Stimulated activated CD4-positive, alpha-beta T cell treated with anti-CD3 and anti-CD28 coated beads, Interleukin-4, amount 100 ng/mL, for 24 hours (primary cell): Measurements from ENCODE around the gene TEX55.
A peak's percentile ranks its signal among the peaks of the same experiment; 100 is the strongest.
"Not testable (repeated sequence)": the region's sequence is repeated elsewhere in the genome, so short reads cannot be mapped to it uniquely, and the experiment has no call there.

Experiments used
- DNase-seq: peaks from one replicate; pipeline ENCODE4 v3.0.0-alpha.2; 2020

TEX55 gene

DNA sequence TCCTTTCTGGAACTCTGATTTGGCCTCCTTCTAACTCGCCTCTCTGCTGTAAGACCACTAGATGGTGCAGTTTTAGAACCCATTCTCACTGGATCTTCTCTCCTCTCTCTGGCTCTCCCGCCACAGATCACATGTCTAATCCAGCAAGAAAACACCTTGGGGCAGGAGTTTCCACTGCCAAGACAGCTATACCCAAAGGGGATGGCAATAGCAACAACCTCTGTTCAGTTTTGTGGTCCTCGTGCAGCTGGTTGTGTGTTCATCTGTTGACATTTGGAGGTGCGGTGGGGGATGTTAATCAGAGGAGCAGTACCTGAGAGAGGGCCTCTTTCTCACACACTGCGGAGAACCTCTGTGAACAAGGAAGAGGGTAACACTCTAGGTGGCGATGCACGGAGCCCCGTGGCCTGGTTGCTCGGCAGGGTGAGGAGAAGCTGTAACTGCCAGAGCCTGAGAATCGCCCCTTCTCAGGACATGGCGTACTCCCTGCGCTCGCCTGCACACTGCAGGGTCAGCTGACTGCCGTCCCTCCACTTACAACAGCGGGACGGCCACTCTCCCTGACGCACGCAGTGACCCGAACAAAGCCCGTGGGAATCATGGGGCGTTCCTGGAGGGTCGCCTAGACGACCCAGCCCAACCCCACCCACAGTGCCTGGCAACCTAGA is at the start of gene TEX55:
TSS of gene TEX55 (plus strand) at position 666 of the 668 bp plus-strand sequence. CDS start 25 bp downstream, outside the sequence.
- DNase-seq = peak; percentile 11

DNA sequence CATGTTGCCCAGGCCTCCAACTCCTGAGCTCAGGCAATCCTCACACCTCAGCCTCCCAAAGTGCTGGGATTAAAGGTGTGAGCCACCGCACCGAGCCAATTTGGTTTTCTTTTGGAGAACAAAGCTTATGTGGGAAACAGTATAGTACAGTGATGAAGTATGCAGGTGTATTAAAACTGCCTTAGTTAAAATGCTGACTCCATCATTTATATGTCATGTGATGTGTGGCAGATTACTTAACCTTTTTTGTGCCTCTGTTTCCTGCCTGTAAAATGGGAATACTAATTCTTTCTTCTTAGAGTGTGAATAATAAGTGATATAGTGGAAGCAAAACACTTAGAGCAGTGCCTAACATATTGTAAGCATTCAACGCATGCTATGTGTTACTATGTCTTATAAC is 48.0 kb upstream of the TEX55 start:
- DNase-seq = no peak

DNA sequence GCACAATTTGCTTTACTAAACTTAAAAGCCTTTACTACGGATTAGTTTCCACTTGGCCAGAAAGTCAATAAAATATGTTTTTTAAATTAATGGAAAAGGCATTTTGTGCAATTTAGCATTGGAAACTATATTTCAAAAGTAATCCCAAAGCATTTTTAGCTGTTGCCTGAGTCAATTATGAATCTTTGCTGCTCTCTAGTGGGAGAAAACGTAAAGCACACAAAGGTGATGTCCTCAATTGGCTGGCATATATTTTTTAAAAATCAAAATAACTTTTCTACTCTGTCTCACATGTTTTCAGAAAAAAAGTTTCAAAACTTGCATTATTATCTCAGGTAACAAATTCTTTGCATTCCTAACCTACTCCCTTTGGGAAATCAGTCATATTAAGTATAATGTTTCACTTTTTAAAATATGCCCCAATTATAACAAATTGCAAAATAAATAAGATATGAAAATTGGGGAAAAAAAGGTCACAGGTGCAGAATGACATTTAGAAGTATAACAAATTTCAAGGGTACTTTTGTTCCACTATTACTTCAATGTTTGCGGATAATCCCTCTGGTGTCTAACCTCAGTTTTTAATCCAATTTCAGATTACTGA is 47.2 kb upstream of the TEX55 start:
- DNase-seq = peak; percentile 14

DNA sequence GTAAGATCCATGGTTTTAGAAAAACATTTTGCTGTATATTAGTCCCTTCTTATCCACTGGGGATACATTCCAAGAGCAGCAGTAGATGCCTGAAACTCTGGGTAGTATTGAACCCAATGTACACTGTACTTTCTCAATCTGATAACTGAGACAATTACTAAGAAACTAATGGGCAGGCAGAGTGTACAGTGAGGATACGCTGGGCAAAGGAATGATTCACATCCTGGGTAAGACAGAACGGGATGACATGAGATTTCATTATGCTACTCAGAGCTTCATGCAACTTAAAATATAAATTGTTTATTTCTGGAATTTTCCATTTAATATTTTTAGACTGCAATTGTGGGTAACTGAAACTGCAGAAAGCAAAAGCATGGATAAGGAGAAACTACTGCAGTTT is 46.2 kb upstream of the TEX55 start:
- DNase-seq = no peak

DNA sequence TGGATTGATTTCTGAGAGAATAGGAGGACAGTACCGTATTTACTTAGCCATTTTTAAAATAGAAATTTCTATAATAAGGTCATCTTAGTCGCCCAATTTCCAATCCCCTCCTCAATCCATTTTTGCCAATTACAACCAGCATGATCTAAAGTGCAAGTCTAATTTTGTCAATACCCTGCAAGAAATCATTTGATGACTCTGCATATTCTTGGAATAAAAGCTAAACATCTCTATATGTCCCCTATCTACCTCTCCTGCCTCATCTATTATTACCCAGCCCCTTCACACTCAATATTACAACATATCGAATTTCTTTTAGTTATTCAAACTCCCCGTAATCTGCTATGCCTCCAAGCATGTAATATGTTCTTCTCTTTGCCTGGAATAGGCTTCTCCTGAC is 41.9 kb upstream of the TEX55 start:
- DNase-seq = no peak

DNA sequence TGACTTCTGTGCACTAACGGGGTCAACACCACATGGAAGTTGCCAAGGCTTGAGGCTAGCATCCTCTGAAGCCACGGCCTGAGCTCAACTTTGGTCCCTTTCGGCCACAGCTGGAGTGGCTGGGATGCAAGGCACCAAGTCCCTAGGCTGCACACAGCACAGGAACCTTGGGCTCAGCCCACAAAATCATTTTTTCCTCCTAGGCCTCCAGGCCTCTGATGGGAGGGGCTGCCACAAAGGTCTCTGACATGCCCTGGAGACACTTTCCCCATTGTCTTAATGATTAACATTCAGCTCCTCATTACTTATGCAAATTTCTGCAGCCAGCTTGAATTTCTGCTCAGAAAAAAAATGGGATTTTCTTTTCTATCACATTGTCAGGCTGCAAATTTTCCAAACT is 27.6 kb upstream of the TEX55 start:
- not testable (repeated sequence) for DNase-seq

DNA sequence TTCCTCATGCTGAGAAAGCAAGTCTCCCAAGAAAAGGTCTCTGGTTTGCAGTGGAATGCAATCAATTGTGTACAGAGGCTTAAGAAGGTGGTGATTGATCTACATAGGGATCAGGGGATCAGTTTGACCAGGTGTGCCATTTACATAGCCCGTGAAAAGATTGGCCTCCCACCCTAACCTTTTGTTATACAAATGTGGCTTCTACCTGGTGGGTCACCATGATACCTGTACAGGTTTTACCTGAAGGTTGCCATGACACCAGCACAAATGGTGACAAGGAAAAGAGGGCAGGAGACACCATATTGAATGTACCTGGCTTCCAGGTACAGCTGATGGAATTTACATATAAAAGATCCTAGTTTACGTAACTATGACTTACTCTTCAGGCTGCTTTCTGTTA is 25.5 kb upstream of the TEX55 start:
- DNase-seq = no peak

DNA sequence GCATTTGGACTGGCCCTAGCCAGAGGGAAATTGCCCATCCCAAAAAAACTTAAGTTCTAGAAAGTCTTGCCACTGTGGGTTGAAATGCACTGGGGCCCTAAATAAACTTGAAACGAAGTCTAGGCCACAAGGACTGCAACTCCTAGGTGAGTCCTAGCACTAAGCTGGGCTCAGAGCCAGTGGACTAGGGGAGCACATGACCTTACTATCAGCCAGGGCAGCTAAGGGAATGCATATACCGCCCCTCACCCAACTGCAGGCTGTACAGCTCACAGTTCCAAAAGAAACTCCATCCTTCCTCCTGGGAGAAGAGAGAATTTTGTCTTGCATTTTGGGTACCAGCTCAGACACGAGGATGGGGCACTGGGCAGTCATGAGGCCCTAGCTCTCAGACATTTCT is 23.6 kb upstream of the TEX55 start:
- DNase-seq = no peak

DNA sequence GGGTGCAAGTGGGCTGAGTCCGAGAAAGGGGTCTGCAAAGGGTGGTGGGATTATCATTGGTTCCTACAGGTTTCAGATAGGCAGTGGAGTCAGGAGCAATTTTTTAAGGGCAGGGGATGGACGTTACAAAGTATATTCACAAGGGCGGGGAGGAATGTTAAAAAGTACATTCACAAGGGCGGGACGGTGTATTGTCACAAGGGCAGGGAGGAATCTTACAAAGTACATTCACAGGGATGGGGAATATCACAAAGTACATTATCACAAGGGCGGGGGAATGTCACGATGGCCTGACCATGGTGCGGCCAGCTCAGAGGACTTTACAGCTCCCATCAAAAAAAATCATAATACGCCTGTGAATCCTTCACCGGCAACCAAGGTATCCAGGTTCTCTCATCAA is 20.6 kb upstream of the TEX55 start:
- DNase-seq = no peak

DNA sequence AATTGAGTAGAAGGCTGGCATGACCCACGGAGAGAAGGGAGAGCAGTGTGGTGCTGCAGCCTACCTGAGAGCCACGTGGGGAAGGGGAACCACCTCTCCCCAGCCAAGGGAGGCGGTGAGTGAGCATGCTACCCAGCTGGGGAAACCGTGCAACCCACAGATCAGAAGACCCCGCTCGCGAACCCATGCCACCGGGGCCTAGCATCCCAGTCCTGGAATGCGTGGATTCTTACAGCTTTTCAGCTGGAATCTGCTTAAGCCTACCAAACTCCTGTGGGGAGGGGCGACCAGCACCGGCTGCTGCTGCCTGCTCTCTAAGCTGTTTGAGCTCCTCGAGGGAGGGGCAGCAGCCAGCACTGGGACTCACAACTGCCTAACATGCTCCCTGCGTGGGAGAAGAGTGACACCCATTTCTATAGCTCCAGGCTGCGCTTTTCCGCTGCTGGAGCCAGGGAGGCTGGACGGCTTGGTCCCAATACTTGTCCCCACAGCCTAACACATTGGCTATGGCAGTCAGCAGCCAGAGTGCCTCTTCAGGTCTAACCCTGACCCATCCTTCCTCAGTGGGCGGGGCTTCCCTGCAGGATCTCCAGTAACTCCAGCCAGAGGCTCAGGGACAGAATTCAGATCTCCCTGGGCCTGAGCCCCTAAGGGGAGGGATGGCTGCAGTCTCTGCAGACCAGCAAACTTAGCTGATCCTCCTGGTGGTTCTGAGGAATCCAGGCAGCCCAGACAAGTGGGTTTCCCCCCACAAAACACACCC is 20.0 kb upstream of the TEX55 start:
- DNase-seq = no peak

DNA sequence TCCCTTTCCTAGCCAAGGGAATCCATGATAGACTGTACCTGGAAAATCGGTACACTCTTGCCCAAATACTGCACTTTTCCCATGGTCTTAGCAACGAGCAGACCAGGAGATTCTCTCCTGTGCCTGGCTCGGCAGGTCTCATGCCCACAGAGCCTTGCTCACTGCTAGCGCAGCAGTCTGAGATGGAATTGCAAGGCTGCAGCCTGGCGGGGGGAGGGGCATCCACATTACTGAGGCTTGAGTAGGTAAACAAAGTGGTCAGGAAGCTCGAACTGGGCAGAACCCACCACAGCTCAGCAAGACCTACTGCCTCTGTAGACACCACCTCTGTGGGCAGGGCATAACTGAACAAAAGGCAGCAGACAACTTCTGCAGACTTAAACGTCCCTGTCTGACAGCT is 15.7 kb upstream of the TEX55 start:
- DNase-seq = not testable (repeated sequence)

DNA sequence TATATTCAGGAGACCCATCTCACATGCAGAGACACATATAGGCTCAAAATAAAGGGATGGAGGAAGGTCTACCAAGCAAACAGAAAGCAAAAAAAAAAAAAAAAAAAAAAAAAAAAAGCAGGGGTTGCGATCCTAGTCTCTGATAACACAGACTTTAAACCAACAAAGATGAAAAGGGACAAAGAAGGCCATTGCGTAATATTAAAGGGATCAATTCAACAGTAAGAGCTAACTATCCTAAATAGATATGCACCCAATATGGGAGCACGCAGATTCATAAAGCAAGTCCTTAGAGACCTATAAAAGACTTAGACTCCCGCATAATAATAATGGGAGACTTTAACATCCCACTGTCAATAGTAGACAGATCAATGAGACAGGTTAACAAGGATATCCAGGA is 13.7 kb upstream of the TEX55 start:
- DNase-seq = not testable (repeated sequence)

DNA sequence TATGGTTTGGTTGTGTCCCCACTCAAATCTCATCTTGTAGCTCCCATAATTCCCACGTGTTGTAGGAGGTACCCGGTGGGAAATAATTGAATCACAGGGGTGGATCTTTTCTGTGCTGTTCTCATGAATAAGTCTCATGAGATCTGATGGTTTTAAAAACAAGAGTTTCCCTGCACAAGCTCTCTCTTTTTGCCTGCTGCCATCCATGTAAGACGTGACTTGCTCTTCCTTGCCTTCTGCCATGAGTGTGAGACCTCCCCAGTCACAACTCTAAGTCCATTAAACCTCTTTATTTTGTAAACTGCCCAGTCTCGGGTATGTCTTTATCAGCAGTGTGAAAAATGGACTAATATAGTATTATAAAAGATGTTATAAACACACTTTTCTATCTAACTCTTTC is 6.6 kb upstream of the TEX55 start:
- not testable (repeated sequence) for DNase-seq

DNA sequence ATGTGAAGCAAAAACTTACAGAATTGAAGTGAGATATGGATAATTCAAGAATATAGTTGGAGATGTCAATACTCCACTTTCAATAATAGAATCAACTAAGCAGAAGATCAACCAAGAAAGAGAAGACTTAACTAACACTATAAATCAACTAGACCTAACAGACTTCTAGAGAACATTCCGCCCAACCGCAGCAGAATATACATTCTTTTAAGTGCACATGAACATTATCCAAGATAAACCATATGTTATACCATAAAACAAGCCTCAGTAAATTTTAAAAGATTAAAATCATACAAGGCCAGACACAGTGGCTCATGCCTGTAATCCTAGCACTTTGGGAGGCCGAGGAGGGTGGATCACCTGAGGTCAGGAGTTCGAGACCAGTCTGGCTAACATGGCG is 5.5 kb upstream of the TEX55 start:
- DNase-seq = no peak

DNA sequence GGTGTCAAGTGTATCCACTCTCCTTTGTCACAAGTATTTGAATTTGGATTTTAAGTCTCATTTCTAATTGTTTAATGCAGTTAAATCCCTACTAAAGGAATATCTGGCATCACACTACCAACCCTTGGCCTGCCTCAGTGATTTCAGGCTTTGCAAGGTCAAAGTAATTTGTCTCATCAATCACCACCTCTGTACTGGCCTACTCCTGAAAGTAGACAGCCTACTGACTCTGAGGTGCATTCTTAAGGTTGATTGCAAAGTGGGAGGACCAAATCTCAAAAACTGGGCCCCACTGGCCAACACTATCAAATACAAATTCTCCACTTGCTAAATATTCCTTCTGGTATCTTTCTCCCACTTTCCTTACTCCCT is 851 bp upstream of the TEX55 start:
- DNase-seq = no peak

DNA sequence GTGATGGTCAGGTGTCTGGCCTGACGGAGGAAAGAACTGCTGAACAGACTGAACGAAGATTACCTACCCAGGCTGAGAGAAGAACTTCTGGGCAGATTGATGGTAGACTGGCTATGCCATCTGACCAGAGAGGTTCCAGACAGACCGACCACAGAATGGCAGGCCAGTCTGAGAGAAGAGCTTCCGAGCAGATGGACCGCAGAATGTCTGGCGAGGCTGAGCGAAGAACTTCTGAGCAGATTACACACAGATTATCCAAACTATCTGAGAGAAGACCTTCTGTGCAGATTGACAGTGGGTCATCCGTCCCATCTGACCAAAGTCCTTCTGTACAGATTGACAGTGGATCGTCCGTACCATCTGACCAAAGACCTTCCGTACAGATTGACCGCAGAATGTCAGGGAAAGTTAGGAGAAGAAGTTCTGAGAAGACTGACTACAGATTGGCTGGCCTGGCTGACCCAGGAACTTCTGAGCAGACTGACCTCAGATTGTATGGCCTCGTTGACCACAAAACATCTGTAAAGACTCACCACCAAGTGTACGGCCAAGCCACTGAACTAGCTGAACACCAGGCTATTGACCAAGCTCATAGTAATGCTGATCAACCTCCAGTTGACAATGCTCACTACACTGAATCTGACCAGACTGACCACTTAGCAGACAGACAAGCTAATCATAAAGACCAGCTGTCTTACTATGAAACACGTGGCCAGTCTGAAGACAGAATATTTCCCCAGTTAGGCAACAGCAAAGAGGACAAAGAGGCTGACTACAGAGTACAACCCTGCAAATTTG is 812 bp downstream of the TEX55 start:
- no peak for DNase-seq

DNA sequence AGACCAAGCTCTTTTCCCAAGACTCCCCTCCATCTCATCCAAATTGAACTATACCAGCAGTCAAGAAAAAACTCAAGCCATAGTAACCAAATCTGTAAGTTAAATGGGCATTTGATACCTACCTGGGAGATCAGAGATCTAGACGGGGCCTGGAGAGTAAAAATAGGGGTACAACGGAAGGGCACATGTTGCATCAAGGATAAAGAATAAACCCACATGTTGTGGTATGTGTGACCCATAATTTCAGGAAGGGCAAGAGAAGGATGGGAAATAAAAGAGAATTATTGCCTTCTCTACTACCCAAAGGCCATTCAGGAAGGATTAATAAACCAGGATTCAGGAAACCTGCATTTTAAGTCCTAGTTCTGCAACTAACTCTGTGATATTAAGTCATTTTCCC is 1.5 kb downstream of the TEX55 start:
- no peak for DNase-seq

DNA sequence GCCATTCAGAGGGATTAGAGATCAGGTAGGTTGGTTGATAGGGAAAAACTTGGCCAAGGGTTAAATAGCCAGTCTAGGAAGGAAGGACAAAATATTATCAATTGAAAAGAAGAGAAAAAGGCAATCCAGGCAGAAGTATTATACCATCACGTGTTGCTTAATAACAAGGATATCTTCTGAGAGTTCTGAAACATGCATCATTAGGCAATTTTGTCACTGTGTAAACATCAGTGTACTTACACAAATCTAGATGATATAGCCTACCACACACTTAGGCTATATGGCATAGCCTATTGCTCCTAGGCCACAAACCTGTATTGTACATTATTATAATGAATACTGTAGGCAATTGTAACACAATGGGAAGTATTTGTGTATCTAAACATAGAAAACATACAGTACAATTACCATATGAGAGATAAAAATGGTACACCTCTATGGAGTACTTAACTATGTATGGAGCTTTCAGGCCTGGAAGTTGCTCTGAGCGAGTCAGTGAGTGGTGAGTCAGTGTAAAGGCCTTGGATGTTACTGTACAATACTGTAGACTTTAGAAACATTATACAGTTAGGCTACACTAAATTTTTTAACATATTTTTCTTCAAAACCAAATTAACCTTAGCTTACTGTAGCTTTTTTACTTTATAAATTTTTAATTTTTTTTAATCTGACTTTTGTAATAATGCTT is 2.7 kb downstream of the TEX55 start:
- DNase-seq = no peak

DNA sequence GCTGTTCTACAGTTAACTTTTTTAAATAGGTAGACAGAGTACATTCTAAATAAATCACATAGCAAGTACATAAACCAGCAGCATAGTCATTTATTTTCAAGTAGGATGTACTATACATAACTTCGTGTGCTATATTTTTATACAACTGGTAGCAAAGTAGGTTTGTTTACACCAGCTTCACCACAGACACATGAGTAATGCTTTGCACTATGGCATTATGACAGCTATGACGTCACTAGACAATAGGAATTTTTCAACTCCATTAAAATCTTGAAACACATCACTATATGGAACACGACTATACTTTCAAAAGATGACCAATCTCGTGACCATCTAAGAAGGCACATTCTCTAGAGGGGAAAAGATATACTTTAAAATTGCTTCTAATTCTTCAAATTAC is 3.5 kb downstream of the TEX55 start:
- DNase-seq = no peak

DNA sequence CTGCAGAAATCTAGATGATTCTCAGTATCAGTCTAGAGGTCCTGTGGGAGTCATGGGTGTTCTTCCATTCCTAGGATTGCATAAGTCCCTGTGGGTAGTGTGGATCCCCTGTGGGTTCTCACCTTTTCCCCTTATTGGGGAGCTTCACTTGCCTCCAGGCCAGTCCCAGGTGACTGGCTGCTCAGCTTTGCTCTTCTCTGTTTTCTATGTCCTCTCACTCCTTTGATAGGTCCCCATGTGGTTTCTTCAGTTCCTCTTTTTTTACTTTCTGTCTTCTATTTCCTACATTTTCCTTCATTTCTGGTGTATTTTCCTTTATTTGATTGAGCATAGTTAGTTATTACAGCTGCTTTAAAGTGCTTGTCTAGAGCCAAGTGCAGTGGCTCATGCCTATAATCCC is 10.9 kb downstream of the TEX55 start:
- DNase-seq = no peak

DNA sequence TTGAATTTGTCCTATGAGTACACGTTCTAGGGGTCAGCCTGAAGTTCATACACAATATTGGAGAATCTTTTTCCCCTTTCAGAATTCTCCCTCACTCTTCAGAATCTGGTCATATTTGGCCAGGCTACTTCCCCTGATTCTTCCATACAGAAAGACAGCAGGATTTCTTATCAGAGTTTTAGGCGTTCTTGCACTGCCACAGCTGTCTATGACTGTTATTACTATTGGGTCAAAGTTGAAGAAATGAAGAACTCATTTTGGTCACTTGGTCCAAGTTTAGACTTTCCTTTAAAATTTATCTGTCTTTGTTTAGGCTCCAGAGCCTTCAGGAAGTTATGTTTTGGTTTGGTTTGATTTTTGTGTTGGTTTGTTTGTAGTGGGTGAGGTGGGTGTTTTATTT is 12.0 kb downstream of the TEX55 start:
- DNase-seq = no peak

DNA sequence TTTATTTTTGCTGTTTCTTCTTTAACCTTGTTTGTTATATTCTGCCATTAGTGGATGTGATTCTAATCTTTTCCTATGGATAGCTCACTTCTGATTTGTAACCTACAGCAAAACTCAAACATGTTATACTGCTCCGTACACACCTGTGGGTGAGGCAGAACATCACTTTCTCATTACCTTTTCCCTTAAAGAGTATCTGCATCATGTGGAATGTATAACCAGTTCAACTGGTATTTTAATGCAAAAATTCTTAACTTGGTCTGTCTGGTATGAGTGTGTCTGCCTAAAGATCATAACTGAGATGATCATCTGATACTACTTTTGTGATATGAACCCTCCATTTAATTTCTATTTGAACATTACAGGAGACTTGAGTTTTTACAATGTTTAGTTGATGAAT is 14.4 kb downstream of the TEX55 start:
- no peak for DNase-seq

DNA sequence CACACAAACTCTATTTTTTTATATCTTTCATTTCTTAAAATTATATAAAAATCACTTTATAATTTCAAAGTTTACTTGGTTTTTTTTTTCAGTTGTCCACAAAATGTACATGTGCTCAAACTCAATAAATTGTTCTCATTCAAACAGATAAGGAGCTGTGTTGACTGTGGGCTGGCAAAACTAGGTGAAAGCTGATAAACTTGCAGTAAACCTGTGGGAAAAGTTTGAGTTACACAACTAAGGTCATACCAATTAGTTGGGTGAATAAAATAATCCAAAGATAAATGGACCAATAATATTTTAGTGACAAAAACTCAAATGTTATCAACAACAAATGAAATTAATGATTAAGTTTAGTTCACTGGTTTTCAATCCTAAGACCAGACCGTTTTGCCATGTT is 14.8 kb downstream of the TEX55 start:
- DNase-seq = no peak
